GM19240 (cell line): ENCODE data around the gene SHD.
A peak's percentile ranks its signal among the peaks of the same experiment; 100 is the strongest.
"Not testable (repeated sequence)": the region's sequence is repeated elsewhere in the genome, so short reads cannot be mapped to it uniquely, and the experiment has no call there.

ENCODE experiments used
- DNase-seq: peaks from one replicate; pipeline ENCODE4 v3.0.0; 2011; ENCODE audit warnings: low spot score; ENCODE audit not compliant: insufficient read length

SHD gene

GRCh38 chr19:4278419-4279266 is at the start of gene SHD:
SHD (plus strand) TSS chr19:4279266; CDS start chr19:4280064, 798 bp downstream.
- DNase-seq = no peak

- not testable (repeated sequence) for DNase-seq
These were observed 48.8 kb upstream of the SHD start for GRCh38 chr19:4230237-4230636.

GRCh38 chr19:4231521-4231920 is 47.5 kb upstream of the SHD start:
- not testable (repeated sequence) for DNase-seq

DNA sequence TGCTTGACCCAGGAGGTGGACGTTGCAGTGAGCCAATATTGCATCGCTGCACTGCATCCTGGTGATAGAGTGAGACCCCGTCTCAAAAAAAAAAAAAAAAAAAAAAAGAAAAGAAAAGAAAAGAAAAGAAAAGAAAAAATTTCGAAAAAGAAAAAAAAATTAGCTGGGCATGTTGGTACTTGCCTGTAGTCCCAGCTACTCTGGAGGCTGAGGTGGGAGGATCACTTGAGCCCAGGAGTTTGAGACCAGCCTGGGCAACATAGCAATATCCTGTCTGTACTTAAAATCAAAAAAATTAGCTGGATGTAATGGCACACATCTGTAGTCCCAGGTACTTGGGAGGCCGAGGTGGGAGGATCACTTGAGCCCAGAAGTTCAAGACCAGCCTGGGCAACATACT is 46.9 kb upstream of the SHD start:
- not testable (repeated sequence) for DNase-seq

- DNase-seq = no peak
These were observed 46.3 kb upstream of the SHD start for GRCh38 chr19:4232614-4233281.

DNA sequence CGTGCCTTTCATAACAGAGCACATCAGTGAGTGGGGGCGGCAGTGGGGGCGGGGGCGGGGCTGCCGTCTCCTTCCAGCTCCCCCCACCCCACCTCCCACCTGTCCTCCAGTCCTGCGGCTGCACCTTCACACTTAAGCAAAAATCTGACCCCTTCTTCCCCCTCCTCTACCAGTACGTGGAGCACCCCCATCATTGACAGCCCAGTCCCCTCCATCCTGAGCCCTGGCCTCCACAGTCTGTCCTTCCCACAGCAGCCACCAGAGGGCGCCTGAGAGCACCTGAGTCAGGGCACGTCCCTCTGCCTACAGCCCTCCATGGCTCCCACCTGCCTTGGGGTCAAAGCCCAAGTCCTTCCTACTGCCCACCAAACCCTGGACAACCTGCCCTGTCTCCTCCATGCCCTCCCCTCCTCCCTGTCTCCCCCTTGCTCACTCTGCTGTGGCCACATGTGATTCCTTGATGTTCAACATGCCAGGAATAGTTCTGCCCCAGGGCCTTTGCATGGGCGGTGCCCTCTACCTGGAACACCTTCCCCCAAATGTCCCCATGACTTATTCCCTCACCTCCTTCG is 45.7 kb upstream of the SHD start:
- no peak for DNase-seq

DNA sequence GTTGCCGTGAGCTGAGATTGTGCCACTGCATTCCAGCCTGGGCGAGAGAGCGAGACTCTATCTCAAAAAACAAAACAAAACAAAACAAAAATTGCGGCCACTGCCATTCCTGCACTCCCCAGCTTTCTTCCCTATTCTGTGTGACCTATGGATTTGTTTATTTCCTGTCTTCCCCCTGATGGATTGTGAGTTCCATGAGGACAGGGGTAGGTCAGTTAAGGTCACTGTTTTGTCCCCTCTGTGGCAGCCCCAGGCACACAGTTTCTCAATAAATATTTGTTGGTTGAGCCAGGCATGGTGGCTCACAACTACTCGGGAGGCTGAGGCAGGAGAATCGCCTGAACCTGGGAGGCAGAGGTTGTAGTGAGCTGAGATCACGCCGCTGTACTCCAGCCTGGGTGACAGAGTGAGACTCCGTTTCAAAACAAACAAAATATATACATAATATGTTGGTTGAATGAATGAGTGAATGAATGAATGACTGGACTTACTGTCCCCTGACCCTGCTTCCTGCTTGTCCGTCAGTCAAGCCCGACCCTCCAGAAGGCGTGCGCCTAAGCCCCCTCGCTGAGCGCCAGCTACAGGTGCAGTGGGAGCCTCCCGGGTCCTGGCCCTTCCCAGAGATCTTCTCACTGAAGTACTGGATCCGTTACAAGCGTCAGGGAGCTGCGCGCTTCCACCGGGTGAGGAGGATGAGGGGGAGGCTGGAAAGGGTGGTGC is 44.8 kb upstream of the SHD start:
- DNase-seq = no peak

DNA sequence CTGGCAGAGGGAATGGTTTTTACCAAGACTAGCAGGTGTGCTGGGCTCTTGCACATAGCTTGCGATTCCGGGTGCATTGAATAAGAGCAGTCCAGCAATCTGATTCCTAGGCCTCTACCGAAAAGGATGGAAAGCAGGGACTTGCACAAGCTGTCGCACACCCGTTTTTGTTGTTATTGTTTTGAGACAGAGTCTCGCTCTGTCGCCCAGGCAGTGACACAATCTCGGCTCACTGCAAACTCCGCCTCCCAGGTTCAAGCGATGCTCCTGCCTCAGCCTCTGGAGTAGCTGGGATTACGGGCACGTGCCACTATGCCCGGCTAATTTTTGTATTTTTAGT is 44.2 kb upstream of the SHD start:
- DNase-seq = no peak

GRCh38 chr19:4237510-4237909 is 41.6 kb upstream of the SHD start:
- not testable (repeated sequence) for DNase-seq

GRCh38 chr19:4238831-4239230 is 40.2 kb upstream of the SHD start:
- DNase-seq = no peak

DNA sequence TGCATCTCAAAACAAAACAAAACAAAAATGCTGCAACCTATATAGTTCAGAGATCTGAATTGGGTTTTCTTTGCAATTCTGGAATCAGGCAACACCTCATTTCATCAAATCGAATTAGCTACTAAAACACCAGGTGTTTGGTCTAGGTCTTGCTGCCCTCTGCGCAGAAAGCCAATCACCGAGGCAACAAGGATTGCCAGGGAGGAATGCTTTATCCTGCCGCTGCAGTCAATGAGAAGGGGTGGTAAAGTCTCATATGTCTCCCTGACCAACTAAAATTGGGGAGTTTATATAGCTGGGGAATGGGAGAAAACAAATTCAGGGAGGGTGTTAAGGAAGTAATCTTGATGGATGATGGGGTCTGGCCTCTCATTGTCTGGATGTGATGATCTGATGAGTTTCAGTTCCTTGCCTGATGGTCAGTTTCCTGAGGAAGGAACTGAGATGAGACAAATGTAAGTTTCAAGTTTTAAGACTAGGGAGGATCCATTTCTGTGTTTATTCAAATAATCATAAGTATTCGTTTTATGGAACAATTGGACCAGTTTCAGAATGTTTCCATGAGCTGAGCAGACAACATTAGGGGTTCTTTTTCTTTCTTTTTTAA is 37.1 kb upstream of the SHD start:
- DNase-seq = no peak

- not testable (repeated sequence) for DNase-seq
These were observed 33.1 kb upstream of the SHD start for GRCh38 chr19:4245938-4246337.

GRCh38 chr19:4246767-4247593 is 32.1 kb upstream of the SHD start, which contains the start of gene YJU2:
YJU2 (plus strand) TSS chr19:4247080; CDS start chr19:4247147, 67 bp downstream.
- peak; percentile 99 for DNase-seq

DNA sequence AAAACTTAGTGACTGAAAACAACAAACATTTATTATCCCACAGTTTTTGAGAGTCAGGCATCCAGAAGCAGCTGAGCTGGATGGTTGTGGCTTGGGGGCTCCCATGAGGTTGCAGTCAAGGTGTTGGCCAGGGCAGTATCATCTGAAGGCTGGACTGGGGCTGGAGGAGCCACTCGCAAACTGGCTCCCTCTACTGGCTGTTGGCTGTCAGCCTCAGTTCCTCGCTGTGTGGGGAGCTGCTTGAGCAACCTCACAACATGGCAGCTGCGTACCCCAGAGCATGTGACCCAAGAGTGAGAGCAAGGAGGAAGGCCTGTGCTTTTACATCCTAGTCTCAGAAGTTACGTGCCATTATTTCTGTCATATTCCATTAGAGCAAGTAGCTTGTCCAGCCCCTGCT is 22.5 kb upstream of the SHD start:
- no peak for DNase-seq

- DNase-seq = no peak
These were observed 22.0 kb upstream of the SHD start for GRCh38 chr19:4257025-4257424.

DNA sequence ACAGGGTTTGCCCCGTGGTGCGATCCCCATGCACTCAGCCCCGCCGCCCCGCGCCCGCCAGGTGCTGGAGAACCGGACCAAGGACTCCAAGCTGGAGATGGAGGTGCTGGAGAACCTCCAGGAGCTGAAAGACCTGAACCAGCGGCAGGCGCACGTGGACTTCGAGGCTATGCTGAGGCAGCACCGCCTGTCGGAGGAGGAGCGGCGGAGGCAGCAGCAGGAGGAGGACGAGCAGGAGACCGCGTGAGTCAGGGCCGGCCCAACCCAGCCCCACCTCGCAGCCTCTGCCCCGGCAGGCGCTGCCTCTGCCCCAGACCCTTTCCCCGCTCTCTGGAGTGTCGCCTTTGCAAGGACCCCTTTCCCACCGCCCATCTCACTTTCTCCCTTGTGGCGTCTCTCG is 20.9 kb upstream of the SHD start:
- DNase-seq = no peak

DNA sequence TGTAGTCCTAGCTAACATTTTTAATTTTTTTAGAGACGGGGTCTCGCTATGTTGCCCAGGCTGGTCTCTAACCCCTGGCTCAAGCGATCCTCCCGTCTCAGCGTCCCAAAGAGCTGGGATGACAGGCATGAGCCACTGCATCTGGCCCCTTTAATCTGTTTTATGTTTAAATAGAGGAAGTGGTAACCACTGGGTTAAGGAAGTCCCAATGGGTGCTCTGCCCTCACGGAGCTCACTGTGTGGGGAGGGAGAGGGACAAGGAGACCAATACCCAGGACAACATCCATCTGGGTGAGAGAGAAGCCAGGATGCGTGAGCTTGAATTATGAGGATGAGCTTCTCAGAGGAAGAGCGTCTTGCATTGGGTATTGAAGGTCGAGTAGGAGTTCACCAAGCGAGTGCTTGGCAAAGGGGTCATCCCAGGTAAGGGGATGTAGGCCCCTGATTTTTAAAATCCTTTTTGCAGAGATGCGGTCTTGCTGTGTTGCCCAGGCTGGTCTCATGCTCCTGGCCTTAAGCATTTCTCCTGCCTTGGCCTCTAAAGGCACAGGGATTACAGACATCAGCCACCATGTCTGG is 18.4 kb upstream of the SHD start:
- no peak for DNase-seq

DNA sequence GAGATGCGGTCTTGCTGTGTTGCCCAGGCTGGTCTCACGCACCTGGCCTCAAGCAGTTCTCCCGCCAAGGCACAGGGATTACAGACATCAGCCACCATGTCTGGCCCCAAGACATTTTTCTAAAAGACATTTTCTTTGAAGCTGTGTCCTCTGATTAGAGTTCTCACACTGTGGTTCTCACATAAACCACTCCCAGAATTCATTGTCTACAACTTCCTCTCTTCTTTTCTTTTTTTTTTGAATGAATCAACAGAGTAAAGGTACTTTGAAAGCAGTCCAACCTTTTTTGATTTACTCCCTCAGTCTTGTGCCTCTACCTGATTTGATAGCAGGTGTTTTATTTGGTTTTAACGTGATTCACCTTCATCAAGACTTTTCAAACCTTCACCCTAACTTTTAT is 14.3 kb upstream of the SHD start:
- DNase-seq = no peak

DNA sequence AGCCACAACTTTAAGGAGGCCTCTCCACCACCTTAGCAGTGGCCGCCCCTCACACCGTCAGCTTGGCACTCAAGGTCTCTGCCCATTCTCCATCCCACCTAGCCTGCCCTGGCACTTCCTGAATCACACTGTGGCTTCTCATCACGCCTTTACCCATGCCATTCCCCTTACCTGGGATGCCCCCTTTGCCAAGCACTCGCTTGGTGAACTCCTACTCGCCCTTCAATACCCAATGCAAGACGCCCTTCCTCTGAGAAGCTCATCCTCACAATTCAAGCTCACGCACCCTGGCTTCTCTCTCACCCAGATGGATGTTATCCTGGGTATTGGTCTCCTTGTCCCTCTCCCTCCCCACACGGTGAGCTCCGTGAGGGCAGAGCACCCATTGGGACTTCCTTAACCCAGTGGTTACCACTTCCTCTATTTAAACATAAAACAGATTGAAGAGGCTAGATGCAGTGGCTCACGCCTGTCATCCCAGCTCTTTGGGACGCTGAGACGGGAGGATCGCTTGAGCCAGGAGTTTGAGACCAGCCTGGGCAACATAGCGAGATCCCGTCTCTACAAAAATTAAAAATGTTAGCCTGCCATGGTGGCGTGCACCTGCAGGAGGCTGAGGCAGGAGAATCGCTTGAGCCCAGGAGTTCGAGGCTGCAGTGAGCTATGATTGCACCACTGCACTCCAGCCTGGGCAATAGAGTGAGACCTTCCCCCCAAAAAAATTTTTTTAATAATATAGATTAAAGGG is 12.6 kb upstream of the SHD start:
- no peak for DNase-seq
